HG03565 (cell line): ENCODE results near the gene ALK.

ENCODE experiments used
- ATAC-seq: cut with Tn5 transposase; IDR thresholded peaks from one replicate; pipeline ENCODE4 v1.9.1; 2021; ENCODE audit warnings: mild to moderate bottlenecking, moderate library complexity; ENCODE audit not compliant: unreplicated experiment

Gene ALK

GRCh38 chr2:29186817-29187216 is 734.6 kb downstream of the ALK start:
- ATAC-seq = no peak

DNA sequence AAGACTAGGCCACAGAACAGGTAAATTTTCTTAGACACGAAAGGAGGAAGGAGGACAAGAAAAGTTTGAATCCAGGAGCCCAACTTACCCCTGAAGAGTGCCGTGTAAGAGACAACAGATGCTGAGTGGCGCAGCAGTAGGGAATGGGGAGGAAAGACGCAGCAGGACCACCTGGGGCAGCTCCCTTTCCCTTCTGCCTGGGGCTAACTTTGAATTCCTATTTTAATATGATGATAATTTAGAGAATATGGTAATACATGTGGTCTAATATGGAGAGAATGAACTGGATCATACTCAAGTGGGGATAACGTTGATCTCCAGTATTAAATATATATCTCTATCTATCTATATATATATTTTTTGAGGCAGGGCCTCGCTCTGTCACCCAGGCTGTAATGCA is 736.9 kb downstream of the ALK start:
- no peak for ATAC-seq

- no peak for ATAC-seq
These were observed 738.5 kb downstream of the ALK start for GRCh38 chr2:29182920-29183319.

GRCh38 chr2:29182334-29182733 is 739.1 kb downstream of the ALK start:
- no peak for ATAC-seq

GRCh38 chr2:29175338-29175737 is 746.0 kb downstream of the ALK start:
- ATAC-seq = no peak

- no peak for ATAC-seq
These were observed 746.4 kb downstream of the ALK start for GRCh38 chr2:29174937-29175336.

DNA sequence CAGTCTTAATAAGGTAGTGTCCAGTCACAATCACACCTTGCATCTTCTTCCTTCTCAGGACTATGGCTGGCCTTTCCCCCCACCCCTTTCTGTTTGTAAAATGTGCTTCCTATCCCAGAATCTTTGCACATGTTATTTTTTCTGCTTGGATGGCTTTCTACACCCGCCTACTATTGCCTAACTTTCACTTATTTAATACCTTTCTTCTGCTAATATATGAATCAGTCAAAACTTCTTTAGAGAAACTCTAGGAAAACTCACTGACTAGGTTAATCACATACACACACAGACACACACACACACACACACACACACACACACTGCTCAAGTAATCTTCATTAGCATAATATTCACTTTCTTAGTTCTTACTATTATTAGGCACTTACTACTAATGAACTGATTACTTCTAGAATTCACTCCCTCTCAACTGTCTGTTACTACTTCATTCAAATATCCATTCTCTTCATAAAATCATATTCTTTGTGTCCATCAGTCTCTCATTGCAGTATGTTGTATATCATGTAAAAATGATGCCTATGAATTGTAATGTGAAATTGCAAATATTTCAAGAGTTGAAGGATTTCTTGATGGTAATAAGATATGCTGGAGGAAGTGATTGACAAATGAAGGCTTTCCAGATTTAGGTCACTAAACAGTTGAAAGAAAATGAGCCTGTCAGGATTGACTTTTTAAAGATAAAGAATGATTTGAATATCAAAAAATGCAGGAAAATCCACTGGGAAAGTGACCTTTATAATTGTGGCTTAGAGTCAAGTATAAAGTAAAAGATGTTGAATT is 754.9 kb downstream of the ALK start:
- ATAC-seq = no peak

- ATAC-seq = no peak
These were observed 755.8 kb downstream of the ALK start for GRCh38 chr2:29165362-29166241.

- no peak for ATAC-seq
These were observed 757.1 kb downstream of the ALK start for GRCh38 chr2:29164091-29164846.

- ATAC-seq = no peak
These were observed 759.0 kb downstream of the ALK start for GRCh38 chr2:29162204-29162928.

DNA sequence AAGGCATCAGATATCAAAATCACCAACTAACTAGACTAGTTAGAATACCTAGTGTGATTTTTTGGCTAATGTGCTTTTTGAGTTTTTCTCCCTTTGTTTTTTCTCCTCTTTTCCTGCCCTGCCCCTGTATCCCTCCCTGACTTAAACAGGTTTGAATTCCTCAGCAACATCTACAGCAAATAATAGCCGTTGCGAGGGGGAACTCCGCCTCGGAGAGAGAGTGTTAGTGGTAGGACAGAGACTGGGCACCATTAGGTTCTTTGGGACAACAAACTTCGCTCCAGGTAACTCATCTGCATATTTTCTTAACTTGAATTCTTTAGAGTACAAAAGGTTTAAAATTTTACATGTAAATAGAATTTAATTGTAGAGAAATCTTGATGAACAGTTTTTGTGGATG is 761.2 kb downstream of the ALK start:
- ATAC-seq = no peak

GRCh38 chr2:29159125-29159524 is 762.3 kb downstream of the ALK start:
- no peak for ATAC-seq

DNA sequence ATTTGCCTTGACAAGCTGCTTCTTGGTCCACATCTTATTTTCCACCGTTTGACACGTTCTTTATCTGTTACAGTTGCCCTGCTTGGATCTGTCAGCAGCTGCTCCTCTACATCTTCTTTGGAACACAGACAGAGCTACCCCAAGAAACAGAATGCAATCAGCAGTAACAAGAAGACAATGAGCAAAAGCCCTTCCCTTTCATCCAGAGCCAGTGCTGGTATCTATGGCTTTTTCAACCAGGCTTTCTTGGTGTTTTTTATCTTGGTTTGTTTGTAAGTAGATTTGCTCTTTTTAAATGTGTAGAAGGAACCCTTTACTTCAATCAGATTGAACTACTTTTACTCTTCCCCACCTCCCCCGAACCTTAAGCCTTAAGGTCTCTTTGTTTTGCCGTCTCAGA is 764.3 kb downstream of the ALK start:
- no peak for ATAC-seq

DNA sequence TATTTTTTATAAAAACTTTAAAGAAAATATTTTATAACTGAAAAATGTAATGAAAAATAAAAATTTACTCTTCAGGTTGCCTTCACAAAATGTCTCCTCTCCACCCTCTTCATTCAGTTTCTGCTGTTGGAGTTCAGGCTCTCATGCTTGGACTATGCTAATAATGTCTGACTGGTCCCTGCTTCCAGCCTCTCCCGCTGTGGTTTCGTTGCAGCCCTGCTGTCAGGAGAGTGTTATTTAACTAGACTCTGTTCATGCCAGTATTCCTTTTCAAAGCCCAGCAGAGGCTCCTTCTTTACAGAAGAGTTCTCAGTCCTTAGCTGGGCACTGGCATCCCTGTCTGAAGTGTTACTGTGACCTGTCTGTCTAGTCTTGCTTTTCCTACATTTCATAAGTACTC is 765.8 kb downstream of the ALK start:
- ATAC-seq = no peak

DNA sequence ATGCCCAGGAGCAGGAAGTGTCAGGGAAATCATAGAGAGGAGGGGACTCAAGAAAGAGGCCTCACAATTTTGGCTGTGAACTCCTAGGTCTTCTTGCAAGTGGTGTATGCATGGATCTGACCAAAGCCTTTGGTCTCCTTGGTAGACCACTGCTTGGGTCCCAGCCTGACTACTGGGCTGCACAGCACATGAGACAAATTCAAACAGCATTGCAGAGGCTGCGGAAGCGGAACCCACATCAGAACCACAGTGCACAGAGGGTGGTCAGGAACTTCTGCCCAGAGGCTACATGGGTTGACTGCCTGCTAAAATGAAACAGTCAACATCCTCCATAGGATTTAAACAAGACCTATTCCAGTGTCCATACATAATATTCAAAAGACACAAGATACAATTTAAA is 766.8 kb downstream of the ALK start:
- no peak for ATAC-seq

DNA sequence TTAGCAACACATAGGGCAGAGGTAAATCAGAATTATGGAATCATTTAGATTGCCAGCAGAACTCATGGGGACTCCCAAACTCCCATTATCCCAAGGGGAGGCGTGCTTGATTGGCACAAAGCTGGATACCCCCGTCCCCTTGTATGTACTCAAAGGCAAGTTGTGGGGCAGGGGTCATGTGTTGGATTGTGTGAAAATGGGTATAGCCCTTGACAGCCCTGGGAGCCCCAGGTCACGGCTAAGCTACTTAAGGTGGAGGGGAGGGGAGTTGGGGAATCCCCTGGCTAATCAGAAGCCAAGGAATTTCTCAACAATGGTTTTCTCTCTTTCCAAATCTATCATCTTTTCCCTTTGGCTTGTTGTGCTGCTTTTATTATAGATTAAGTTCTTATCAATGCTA is 773.4 kb downstream of the ALK start:
- ATAC-seq = no peak

- ATAC-seq = no peak
These were observed 775.2 kb downstream of the ALK start for GRCh38 chr2:29146197-29146596.

- no peak for ATAC-seq
These were observed 777.7 kb downstream of the ALK start for GRCh38 chr2:29143657-29144056.
